OCI-LY7 (cell line): ENCODE results near the gene MTFR2. TPM values are rescaled to one million over a fixed set of nuclear protein-coding genes. Genes with fewer than 3 reads are reported as not detected.

Experiments
- BruUV-seq: library from RNA; stranded (reverse); fragments of 400-500 nt; replicated peaks from 2 replicates; lab custom pipeline; 2021; lab: Mats Ljungman, UMichigan
- CTCF ChIA-PET: fragments of 300-600 bp; sonication (Branson Sonifier 250); formaldehyde crosslinking; loops from one replicate; lab custom pipeline; 2022; ENCODE audit warnings: antibody characterized with exemption; ENCODE audit not compliant: unreplicated experiment; lab: Charles Lee
- POLR2A ChIA-PET: fragments of 300-600 bp; sonication (Branson Sonifier 250); formaldehyde crosslinking; loops from one replicate; lab custom pipeline; 2022; ENCODE audit warnings: antibody characterized with exemption; lab: Charles Lee
- DNase-seq: peaks from one replicate; pipeline ENCODE4 v3.0.0-alpha.2; 2015; ENCODE audit warnings: low spot score
- H2AFZ ChIP-seq: fragments of 200-600 bp; sonication (generic), shearing (Covaris generic); 2 replicates; pipeline ENCODE4 v1.6.1; 2014; ENCODE audit warnings: mild to moderate bottlenecking, antibody characterized with exemption, low read length, moderate library complexity
- H3K27ac ChIP-seq: fragments of 200-600 bp; sonication (generic); 2 replicates; pipeline ENCODE4 v1.5.1; 2014; ENCODE audit warnings: mixed run types, low read depth, mild to moderate bottlenecking, moderate library complexity, low read length, inconsistent platforms; ENCODE audit not compliant: poor library complexity, severe bottlenecking
- H3K36me3 ChIP-seq: fragments of 200-600 bp; sonication (generic); 2 replicates; pipeline ENCODE4 v1.6.1; 2014; ENCODE audit warnings: mild to moderate bottlenecking, antibody characterized with exemption, low read length, moderate library complexity, mixed read lengths; ENCODE audit not compliant: insufficient read depth
- H3K4me1 ChIP-seq: fragments of 200-600 bp; sonication (generic); 2 replicates; pipeline ENCODE4 v1.5.1; 2014; ENCODE audit warnings: mild to moderate bottlenecking, low read length; ENCODE audit not compliant: insufficient read depth, poor library complexity, severe bottlenecking
- H3K4me2 ChIP-seq: fragments of 200-600 bp; sonication (generic); 2 replicates; pipeline ENCODE4 v1.6.1; 2014; ENCODE audit warnings: mild to moderate bottlenecking, low read length
- H3K4me3 ChIP-seq: fragments of 200-600 bp; sonication (generic); 2 replicates; pipeline ENCODE4 v1.5.1; 2014; ENCODE audit warnings: mild to moderate bottlenecking, low read depth, low read length; ENCODE audit not compliant: poor library complexity, severe bottlenecking
- H3K79me2 ChIP-seq: fragments of 200-600 bp; sonication (generic); 2 replicates; pipeline ENCODE4 v1.6.1; 2016; ENCODE audit warnings: low read depth, mild to moderate bottlenecking, low read length, moderate library complexity, mixed read lengths; ENCODE audit not compliant: insufficient read depth
- H3K9me2 ChIP-seq: fragments of 200-600 bp; sonication (generic); 2 replicates; pipeline ENCODE4 v1.6.1; 2016; ENCODE audit warnings: mild to moderate bottlenecking, low read length, mixed read lengths; ENCODE audit not compliant: insufficient read depth
- H3K9me3 ChIP-seq: fragments of 200-600 bp; sonication (generic); 2 replicates; pipeline ENCODE4 v1.6.1; 2014; ENCODE audit warnings: mild to moderate bottlenecking, mixed run types, low read length, mixed read lengths
- H4K20me1 ChIP-seq: fragments of 200-600 bp; sonication (generic); 2 replicates; pipeline ENCODE4 v1.6.1; 2014; ENCODE audit warnings: mild to moderate bottlenecking, antibody characterized with exemption, low read length, moderate library complexity, mixed read lengths; ENCODE audit not compliant: insufficient read depth
- EZH2phosphoT487 ChIP-seq: fragments of 200-600 bp; sonication (generic); IDR thresholded peaks from 2 replicates; pipeline ENCODE4 v1.6.1; 2018; ENCODE audit warnings: low read depth, borderline replicate concordance, mild to moderate bottlenecking, mixed run types, antibody characterized with exemption, low read length, moderate library complexity, mixed read lengths
- intact Hi-C: fragments of 100-400 bp; cut with micrococcal nuclease; formaldehyde crosslinking; loops from one replicate; pipeline ENCODE4 v1.10.0; 2022; ENCODE audit not compliant: unreplicated experiment
- total RNA-seq, 2 experiments: library from RNA; depleted of rRNA in 1 of 2; stranded (reverse); fragments of >200 nt in 1 of 2; shearing (Covaris generic) in 1 of 2; gene quantifications; 2 replicates each; pipeline ENCODE4 v1.2.3, GENCODE V29; 2014 to 2022
- TF ChIP-seq, protein P1 (sequence below): fragments of 200-600 bp; sonication (generic); conservative IDR thresholded peaks from 2 replicates; pipeline ENCODE4 v1.5.1; 2014; ENCODE audit warnings: mild to moderate bottlenecking, antibody characterized with exemption, low read length, moderate library complexity, mixed read lengths

Gene MTFR2
- total RNA-seq, 2 experiments from 2014 or later: 9.3 to 32.9 TPM

DNA sequence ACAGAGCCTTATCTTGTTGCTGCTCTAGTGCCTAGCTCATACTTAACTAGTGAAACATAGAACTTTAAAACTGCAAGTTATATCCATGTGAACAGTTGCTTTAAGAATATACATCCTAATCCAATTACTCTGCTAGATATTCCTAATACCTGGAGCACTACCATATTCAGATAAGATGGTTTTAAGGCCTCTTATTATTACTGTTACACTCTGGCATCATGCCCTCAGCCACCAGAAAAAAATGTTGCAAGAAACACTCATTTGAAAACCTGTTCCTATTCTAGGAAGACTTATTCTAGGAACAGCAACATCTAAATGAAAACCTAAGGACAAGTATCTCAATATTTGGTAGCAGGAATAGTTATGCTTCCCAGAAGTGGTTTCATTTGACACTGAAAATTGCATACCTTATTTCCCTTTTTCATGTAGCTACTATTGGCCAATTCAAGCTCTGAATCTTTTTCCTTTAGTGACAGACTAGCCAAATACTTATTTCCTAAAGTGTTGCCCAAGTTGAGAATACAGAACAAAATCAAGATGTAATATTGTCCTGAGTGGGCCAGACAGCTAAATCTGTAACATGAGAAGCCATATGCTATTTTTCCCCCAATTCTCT, 4.8 kb upstream of the MTFR2 start:
- Histone ChIP-seq H3K9me3 (no peaks in the 10 kb centered on the region), H4K20me1 (peaks cover 18% of the 10 kb centered on the region; the same call in 1 of the 2 replicates), H3K36me3 (peaks cover 34% of the 10 kb centered on the region), H3K27ac (no peak overlapping the region), H3K4me1 (peaks cover 9% of the 10 kb centered on the region), H2AFZ (no peak overlapping the region), H3K4me3 (no peak overlapping the region), H3K9me2 (no peaks in the 10 kb centered on the region), H3K4me2 (no peak overlapping the region), H3K79me2 (peaks cover 1% of the 10 kb centered on the region; the same call in 1 of the 2 replicates)
- BruUV-seq: no TSS peak
- ChIA-PET CTCF (no interaction called here), POLR2A (interaction anchor here (1.4 to 8.4 kb wide), 3 partner anchors 8 to 33 kb away, joined by 4 to 99 read pairs (median 4); partner anchors contain the start of gene BCLAF1)
- intact Hi-C loops: loop anchor here (2.0 kb wide), 1 partner anchor 14 kb away; no protein-coding TSS in a partner anchor
- no peak for DNase-seq
- TF ChIP-seq, protein P1, sequence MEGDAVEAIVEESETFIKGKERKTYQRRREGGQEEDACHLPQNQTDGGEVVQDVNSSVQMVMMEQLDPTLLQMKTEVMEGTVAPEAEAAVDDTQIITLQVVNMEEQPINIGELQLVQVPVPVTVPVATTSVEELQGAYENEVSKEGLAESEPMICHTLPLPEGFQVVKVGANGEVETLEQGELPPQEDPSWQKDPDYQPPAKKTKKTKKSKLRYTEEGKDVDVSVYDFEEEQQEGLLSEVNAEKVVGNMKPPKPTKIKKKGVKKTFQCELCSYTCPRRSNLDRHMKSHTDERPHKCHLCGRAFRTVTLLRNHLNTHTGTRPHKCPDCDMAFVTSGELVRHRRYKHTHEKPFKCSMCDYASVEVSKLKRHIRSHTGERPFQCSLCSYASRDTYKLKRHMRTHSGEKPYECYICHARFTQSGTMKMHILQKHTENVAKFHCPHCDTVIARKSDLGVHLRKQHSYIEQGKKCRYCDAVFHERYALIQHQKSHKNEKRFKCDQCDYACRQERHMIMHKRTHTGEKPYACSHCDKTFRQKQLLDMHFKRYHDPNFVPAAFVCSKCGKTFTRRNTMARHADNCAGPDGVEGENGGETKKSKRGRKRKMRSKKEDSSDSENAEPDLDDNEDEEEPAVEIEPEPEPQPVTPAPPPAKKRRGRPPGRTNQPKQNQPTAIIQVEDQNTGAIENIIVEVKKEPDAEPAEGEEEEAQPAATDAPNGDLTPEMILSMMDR: no peak
- no peak for TF ChIP-seq EZH2phosphoT487

- 0 out of 2 replicates have a peak, but pooled peaks cover 9% of the 10 kb centered on the region for H4K20me1 ChIP-seq
- POLR2A ChIA-PET: interaction anchor here (0.6 to 8.4 kb wide), 9 partner anchors 9 to 115 kb away, joined by 3 to 99 read pairs (median 4); partner anchors contain the start of gene BCLAF1
- BruUV-seq: no TSS peak
- peaks cover 13% of the 10 kb centered on the region; the same call in 1 of the 2 replicates for H3K79me2 ChIP-seq
- no peak overlapping the region for H3K4me2 ChIP-seq
- H3K4me1 ChIP-seq: peaks cover 9% of the 10 kb centered on the region
- H2AFZ ChIP-seq: no peak overlapping the region
- H3K9me3 ChIP-seq: peaks cover 6% of the 10 kb centered on the region; the same call in 1 of the 2 replicates
- intact Hi-C loops: loop anchor here (2.0 kb wide), 1 partner anchor 15 kb away; no protein-coding TSS in a partner anchor
- H3K36me3 ChIP-seq: peaks cover 28% of the 10 kb centered on the region
- no peaks in the 10 kb centered on the region for H3K9me2 ChIP-seq
- no peak overlapping the region for H3K27ac ChIP-seq
- CTCF ChIA-PET: interaction anchor here (0.5 kb wide), 1 partner anchor 36 kb away, joined by 3 read pairs; the partner anchor contains the start of gene BCLAF1
- H3K4me3 ChIP-seq: no peak overlapping the region
- TF ChIP-seq, protein P1: no peak
- TF ChIP-seq EZH2phosphoT487: no peak
- no peak for DNase-seq
These were observed 3.6 kb upstream of the MTFR2 start for GRCh38 chr6:136253734-136254133.

GRCh38 chr6:136252441-136252840, 2.3 kb upstream of the MTFR2 start:
- no peak overlapping the region for H3K27ac ChIP-seq
- POLR2A ChIA-PET: interaction anchor here (0.5 to 8.4 kb wide), 5 partner anchors 8 to 36 kb away, joined by 4 to 99 read pairs (median 6); partner anchors contain the start of gene BCLAF1
- intact Hi-C loops: no loop called here
- H3K4me2 ChIP-seq: no peak overlapping the region
- H2AFZ ChIP-seq: no peak overlapping the region
- no TSS peak for BruUV-seq
- H3K36me3 ChIP-seq: peaks cover 28% of the 10 kb centered on the region
- peaks cover 24% of the 10 kb centered on the region; the same call in 1 of the 2 replicates for H3K79me2 ChIP-seq
- H3K4me3 ChIP-seq: no peak overlapping the region
- DNase-seq: no peak
- H3K9me3 ChIP-seq: peaks cover 19% of the 10 kb centered on the region; the same call in 1 of the 2 replicates
- H3K9me2 ChIP-seq: no peaks in the 10 kb centered on the region
- peaks cover 9% of the 10 kb centered on the region for H3K4me1 ChIP-seq
- CTCF ChIA-PET: no interaction called here
- TF ChIP-seq, protein P1: no peak
- TF ChIP-seq EZH2phosphoT487: no peak
- H4K20me1 ChIP-seq: no peaks in the 10 kb centered on the region
